ENCODE data around the gene STAG3.
"Not testable (repeated sequence)": the region's sequence is repeated elsewhere in the genome, so short reads cannot be mapped to it uniquely, and the experiment has no call there.

Gene STAG3

DNA sequence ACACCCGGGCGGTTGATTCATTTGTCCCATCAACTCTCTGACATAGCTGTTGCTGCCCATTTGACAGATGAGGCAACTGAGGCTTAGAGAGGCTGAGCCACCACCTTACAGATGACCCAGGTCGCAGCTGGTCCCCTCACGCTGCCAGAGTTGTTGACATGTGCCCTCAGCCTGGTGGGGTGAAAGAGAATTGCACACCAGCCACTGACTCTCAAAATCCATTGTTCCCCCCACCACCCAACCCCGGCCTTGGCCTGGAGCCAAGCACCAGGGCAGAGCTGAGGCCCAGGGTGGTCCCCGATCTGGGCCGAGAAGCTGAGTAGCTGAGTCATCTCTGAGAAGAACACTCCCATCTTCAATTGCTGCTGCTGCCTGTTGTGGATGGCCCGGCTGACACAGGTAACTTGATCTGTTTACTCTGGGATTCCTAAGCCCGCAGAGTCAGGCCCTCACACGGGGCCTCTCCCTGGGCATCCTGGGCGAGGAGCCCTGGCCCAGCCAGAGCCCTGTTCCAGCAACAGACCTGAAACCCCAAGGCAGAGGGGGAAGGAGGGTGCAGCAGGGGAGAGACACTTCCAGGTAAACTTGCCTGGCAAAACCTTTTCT lies 69.5 kb downstream of the STAG3 start:
- no peak for DNase-seq (ENCODE audit: low spot score)

DNA sequence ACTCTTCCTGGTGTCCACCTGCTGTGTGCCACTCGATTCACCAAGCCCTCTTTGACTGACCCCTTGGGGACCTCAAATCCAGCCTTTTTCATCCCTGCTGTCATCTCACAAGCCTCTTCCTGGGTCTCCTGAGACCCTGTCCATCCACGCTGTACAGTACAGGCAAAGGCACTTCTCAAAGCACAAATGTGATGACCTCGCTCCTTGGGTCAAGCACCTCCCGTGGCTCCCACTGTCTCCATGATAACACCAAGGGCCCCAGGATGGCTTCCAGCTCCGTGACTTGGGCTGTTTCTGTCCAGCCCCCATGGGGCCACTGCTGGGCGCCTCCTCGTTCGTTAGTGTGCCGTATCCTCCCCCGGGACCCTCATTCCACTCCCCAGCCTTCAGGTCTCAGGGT lies 70.8 kb downstream of the STAG3 start:
- DNase-seq (ENCODE audit: low spot score), result no peak

GRCh38 chr7:100257017-100257416 lies 79.3 kb downstream of the STAG3 start:
- no peak for DNase-seq (ENCODE audit: low spot score)

DNA sequence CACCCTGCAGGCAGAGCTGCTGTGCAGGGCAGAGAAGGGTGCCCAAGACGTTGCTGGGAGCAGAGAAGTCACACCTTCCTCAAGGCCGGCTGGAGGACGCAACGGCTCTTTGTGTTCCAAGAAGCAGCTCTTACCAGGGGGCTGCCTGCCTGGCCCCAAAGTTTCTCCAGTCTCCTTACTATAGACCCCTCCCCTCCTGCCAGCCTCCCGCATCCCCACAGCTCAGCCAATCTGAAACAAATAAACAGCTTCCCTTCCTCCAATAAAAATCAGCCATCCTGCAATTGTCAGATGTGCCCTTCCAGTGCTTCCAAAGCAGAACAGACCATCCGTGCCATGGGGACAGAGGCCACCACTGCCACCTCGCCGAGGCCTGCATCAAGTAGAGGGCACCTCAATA lies 82.3 kb downstream of the STAG3 start:
- DNase-seq (ENCODE audit: low spot score), result not testable (repeated sequence)

DNA sequence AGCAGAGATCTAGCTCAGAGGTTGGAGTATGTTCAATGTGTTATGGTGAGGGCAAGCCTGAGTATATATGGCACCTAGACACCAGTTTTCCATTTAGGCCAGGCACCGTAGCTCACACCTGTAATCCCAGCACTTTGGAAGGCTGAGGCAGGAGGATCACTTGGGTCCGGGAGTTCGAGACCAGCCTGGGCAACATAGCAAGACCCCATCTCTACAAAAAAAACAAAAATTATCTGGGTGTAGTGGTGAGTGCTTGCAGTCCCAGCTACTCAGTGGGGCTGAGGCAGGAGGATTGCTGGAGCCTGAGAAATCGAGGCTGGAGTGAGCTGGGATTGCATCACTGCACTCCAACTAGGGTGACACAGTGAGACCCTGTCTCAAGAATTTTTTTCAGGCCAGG lies 85.2 kb downstream of the STAG3 start:
- not testable (repeated sequence) for DNase-seq (ENCODE audit: low spot score)
